Mesendoderm (in vitro differentiated cells): ENCODE results near the gene TNFAIP1.
A peak's percentile ranks its signal among the peaks of the same experiment; 100 is the strongest.

Source experiments
- DNase-seq: peaks from one replicate; pipeline ENCODE4 v3.0.0; 2013
- H2AK5ac ChIP-seq: 2 replicates; pipeline ENCODE4 v1.6.1; 2013; ENCODE audit warnings: low read length, inconsistent platforms
- H2BK120ac ChIP-seq: 2 replicates; pipeline ENCODE4 v1.6.1; 2013; ENCODE audit warnings: low read depth, mild to moderate bottlenecking, low read length, moderate library complexity, mixed read lengths
- H2BK15ac ChIP-seq: replicated peaks from 2 replicates; pipeline ENCODE4 v1.6.1; 2013; ENCODE audit warnings: low read depth, mild to moderate bottlenecking, moderate library complexity
- H2BK5ac ChIP-seq: 2 replicates; pipeline ENCODE4 v1.6.1; 2013; ENCODE audit warnings: low read length, inconsistent platforms
- H3K18ac ChIP-seq: 2 replicates; pipeline ENCODE4 v1.6.1; 2013; ENCODE audit warnings: mild to moderate bottlenecking, low read length, mixed read lengths
- H3K23ac ChIP-seq: one replicate; pipeline ENCODE4 v1.6.1; 2013; ENCODE audit warnings: low read length
- H3K27ac ChIP-seq: 2 replicates; pipeline ENCODE4 v1.5.1; 2013; ENCODE audit warnings: low read depth, mild to moderate bottlenecking, inconsistent platforms, low read length, moderate library complexity
- H3K27me3 ChIP-seq: 2 replicates; pipeline ENCODE4 v1.6.1; 2013; ENCODE audit warnings: low read length, control low read depth, mild to moderate bottlenecking, inconsistent platforms; ENCODE audit not compliant: insufficient read depth, poor library complexity
- H3K36me3 ChIP-seq: 2 replicates; pipeline ENCODE4 v1.6.1; 2013; ENCODE audit warnings: low read length, inconsistent platforms; ENCODE audit not compliant: control insufficient read depth, insufficient read depth
- H3K4ac ChIP-seq: one replicate; pipeline ENCODE4 v1.6.1; 2013; ENCODE audit warnings: low read depth, mild to moderate bottlenecking, low read length, moderate library complexity
- H3K4me1 ChIP-seq: 2 replicates; pipeline ENCODE4 v1.6.1; 2013; ENCODE audit warnings: low read depth, low read length, inconsistent platforms; ENCODE audit not compliant: control insufficient read depth
- H3K4me2 ChIP-seq: 2 replicates; pipeline ENCODE4 v1.6.1; 2013; ENCODE audit warnings: low read length
- H3K4me3 ChIP-seq: 2 replicates; pipeline ENCODE4 v1.5.1; 2013; ENCODE audit warnings: mild to moderate bottlenecking, low read length
- H3K56ac ChIP-seq: one replicate; pipeline ENCODE4 v1.6.1; 2013; ENCODE audit warnings: low read length
- H3K79me1 ChIP-seq: 2 replicates; pipeline ENCODE4 v1.6.1; 2013; ENCODE audit warnings: low read length, inconsistent platforms
- H3K79me2 ChIP-seq: 2 replicates; pipeline ENCODE4 v1.6.1; 2013; ENCODE audit warnings: mild to moderate bottlenecking, low read length; ENCODE audit not compliant: control insufficient read depth, insufficient read depth
- H3K9ac ChIP-seq: 2 replicates; pipeline ENCODE4 v1.6.1; 2013; ENCODE audit warnings: low read length, inconsistent platforms
- H4K5ac ChIP-seq: one replicate; pipeline ENCODE4 v1.6.1; 2013; ENCODE audit warnings: low read length
- H4K8ac ChIP-seq: one replicate; pipeline ENCODE4 v1.6.1; 2013; ENCODE audit warnings: low read depth, mild to moderate bottlenecking, control low read depth, low read length, moderate library complexity
- WGBS: extraction: QIAGEN DNeasy Blood & Tissue Kit; methylation state at CpG from one replicate; pipeline ENCODE4 v1.1.7; 2013; ENCODE audit warnings: low lambda C conversion rate, missing lambda C conversion rate; ENCODE audit not compliant: insufficient coverage; ENCODE audit errors: extremely low coverage; 5-methylcytosine and 5-hydroxymethylcytosine counted together

The TNFAIP1 gene

GRCh38 chr17:28333083-28333746 is 2.3 kb upstream of the TNFAIP1 start:
- no peak for DNase-seq
- Histone ChIP-seq H3K4me1 (peaks cover 9% of the 10 kb centered on the region), H3K4me3 (no peak overlapping the region), H3K18ac (no peak overlapping the region), H3K56ac (no peak overlapping the region), H3K36me3 (peaks cover 4% of the 10 kb centered on the region), H3K79me1 (peaks cover 11% of the 10 kb centered on the region), H2BK15ac (no peak overlapping the region), H4K5ac (no peak overlapping the region), H3K9ac (no peak overlapping the region), H3K23ac (no peak overlapping the region), H3K4me2 (no peak overlapping the region), H3K4ac (no peak overlapping the region), H2AK5ac (no peak overlapping the region), H2BK5ac (no peak overlapping the region), H3K27me3 (no peaks in the 10 kb centered on the region), H3K27ac (no peak overlapping the region), H3K79me2 (peaks cover 12% of the 10 kb centered on the region), H2BK120ac (no peak overlapping the region), H4K8ac (no peak overlapping the region)
- no CpG with 5 or more reads among the region's 1 CpG for WGBS

DNA sequence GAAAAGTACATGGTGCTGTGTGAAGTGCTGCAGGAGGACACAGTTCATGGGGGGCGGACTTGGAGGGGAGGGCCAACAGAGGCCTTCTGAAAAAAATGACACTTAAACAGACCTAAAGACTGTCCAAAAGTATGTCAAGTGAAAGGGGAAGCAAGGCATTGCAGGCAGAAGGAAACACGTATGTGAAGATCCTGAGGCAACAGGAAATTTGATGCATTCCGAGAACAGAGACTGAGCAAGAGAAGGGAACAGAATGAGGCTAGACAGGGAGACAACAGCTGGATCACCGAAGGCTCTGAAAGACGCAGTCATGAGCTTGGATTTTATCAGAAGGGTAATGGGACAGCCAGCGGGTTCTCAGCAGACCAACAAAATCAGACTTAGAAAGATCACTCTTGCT is 1.4 kb upstream of the TNFAIP1 start:
- H3K27ac ChIP-seq = no peak overlapping the region
- no CpG with 5 or more reads among the region's 6 CpGs for WGBS

GRCh38 chr17:28334666-28335200 is 828 bp upstream of the TNFAIP1 start:
- Histone ChIP-seq H3K79me2 (peaks cover 18% of the 10 kb centered on the region), H3K4me1 (peaks cover 9% of the 10 kb centered on the region), H3K4ac (no peak overlapping the region), H3K36me3 (no peaks in the 10 kb centered on the region), H4K5ac (no peak overlapping the region), H2AK5ac (no peak overlapping the region), H3K27me3 (no peaks in the 10 kb centered on the region), H2BK5ac (no peak overlapping the region), H3K56ac (peak overlapping the region; percentile 84), H2BK120ac (no peak overlapping the region), H3K23ac (no peak overlapping the region), H4K8ac (no peak overlapping the region), H3K79me1 (peaks cover 16% of the 10 kb centered on the region), H2BK15ac (no peak overlapping the region), H3K27ac (no peak overlapping the region), H3K9ac (peak overlapping the region; percentile 76), H3K4me2 (peak overlapping the region; percentile 81), H3K4me3 (peak overlapping the region; percentile 54), H3K18ac (no peak overlapping the region)
- no peak for DNase-seq
- no CpG with 5 or more reads among the region's 18 CpGs for WGBS

More for the DNA sequence above, 1.4 kb upstream of the TNFAIP1 start:
- Histone ChIP-seq H2BK5ac (no peak overlapping the region), H3K9ac (no peak overlapping the region), H3K18ac (no peak overlapping the region), H3K56ac (no peak overlapping the region), H3K4me2 (no peak overlapping the region), H2AK5ac (no peak overlapping the region), H3K79me1 (peaks cover 14% of the 10 kb centered on the region), H3K4ac (no peak overlapping the region), H2BK15ac (no peak overlapping the region), H3K27me3 (no peaks in the 10 kb centered on the region), H3K36me3 (peaks cover 2% of the 10 kb centered on the region), H2BK120ac (no peak overlapping the region), H3K23ac (no peak overlapping the region), H3K79me2 (peaks cover 18% of the 10 kb centered on the region), H3K4me3 (no peak overlapping the region), H4K8ac (no peak overlapping the region), H3K4me1 (peaks cover 9% of the 10 kb centered on the region), H4K5ac (no peak overlapping the region)
- no peak for DNase-seq

- Histone ChIP-seq H3K4me1 (peaks cover 9% of the 10 kb centered on the region), H2AK5ac (no peak overlapping the region), H3K79me1 (peaks cover 16% of the 10 kb centered on the region), H2BK120ac (no peak overlapping the region), H3K56ac (peak overlapping the region; percentile 94), H3K27ac (peak overlapping the region; percentile 71), H4K8ac (no peak overlapping the region), H3K27me3 (no peaks in the 10 kb centered on the region), H3K4ac (peak overlapping the region; percentile 10), H3K79me2 (peaks cover 18% of the 10 kb centered on the region), H2BK5ac (no peak overlapping the region), H2BK15ac (no peak overlapping the region), H4K5ac (no peak overlapping the region), H3K18ac (peak overlapping the region; percentile 35), H3K9ac (peak overlapping the region; percentile 86), H3K36me3 (no peaks in the 10 kb centered on the region), H3K23ac (no peak overlapping the region), H3K4me2 (peak overlapping the region; percentile 43), H3K4me3 (peak overlapping the region; percentile 80)
- no CpG with 5 or more reads among the region's 29 CpGs for WGBS
- DNase-seq = peak; percentile 98
These were observed 654 bp downstream of the TNFAIP1 start for GRCh38 chr17:28335959-28336871.

- H3K27ac ChIP-seq = no peak overlapping the region
- H3K4me3 ChIP-seq = no peak overlapping the region
- no peaks in the 10 kb centered on the region for H3K36me3 ChIP-seq
- no peak overlapping the region for H3K23ac ChIP-seq
- no peak overlapping the region for H4K5ac ChIP-seq
- H3K79me2 ChIP-seq = peaks cover 18% of the 10 kb centered on the region
- no CpG with 5 or more reads among the region's 5 CpGs for WGBS
- no peak overlapping the region for H2AK5ac ChIP-seq
- DNase-seq = peak; percentile 57
- no peak overlapping the region for H2BK120ac ChIP-seq
- H2BK5ac ChIP-seq = no peak overlapping the region
- H3K4me1 ChIP-seq = peaks cover 9% of the 10 kb centered on the region
- no peak overlapping the region for H3K4me2 ChIP-seq
- no peak overlapping the region for H3K4ac ChIP-seq
- peak overlapping the region; percentile 11 for H3K56ac ChIP-seq
- no peaks in the 10 kb centered on the region for H3K27me3 ChIP-seq
- no peak overlapping the region for H3K18ac ChIP-seq
- H3K79me1 ChIP-seq = peaks cover 16% of the 10 kb centered on the region
- no peak overlapping the region for H3K9ac ChIP-seq
- no peak overlapping the region for H2BK15ac ChIP-seq
- H4K8ac ChIP-seq = no peak overlapping the region
These were observed 2.7 kb downstream of the TNFAIP1 start for GRCh38 chr17:28338056-28338768.
